Astrocyte (in vitro differentiated cells and primary cell): ENCODE data around the gene ZNF174.

ENCODE experiments used
- CTCF ChIP-seq: IDR thresholded peaks from 2 replicates; pipeline ENCODE4 v1.5.1; 2011; ENCODE audit warnings: low read depth, mild to moderate bottlenecking, inconsistent platforms, low read length, moderate library complexity; ENCODE audit not compliant: insufficient read depth
- EZH2 ChIP-seq: IDR thresholded peaks from 2 replicates; pipeline ENCODE4 v1.6.1; 2012; ENCODE audit warnings: mild to moderate bottlenecking, low read length, inconsistent platforms; ENCODE audit not compliant: insufficient read depth

GRCh38 chr16:3408561-3409197 is 7.7 kb downstream of the ZNF174 start:
- no peak for TF ChIP-seq CTCF
- TF ChIP-seq EZH2 = no peak
